HL-60 (cell line): ENCODE data around the gene TTC22.

ENCODE experiments used
- CTCF ChIP-seq: IDR thresholded peaks from one replicate; pipeline ENCODE4 v1.5.1; 2011; ENCODE audit warnings: low read length, control low read depth, inconsistent platforms; ENCODE audit not compliant: insufficient read depth
- POLR2AphosphoS5 ChIP-seq: IDR thresholded peaks from 2 replicates; pipeline ENCODE4 v1.6.1; 2012; ENCODE audit warnings: low read depth

- TF ChIP-seq CTCF: no peak
- no peak for TF ChIP-seq POLR2AphosphoS5
Measured at GRCh38 chr1:54777011-54777410, 24.1 kb downstream of the TTC22 start.
